ENCODE results near the gene ZNF611. TPM values are rescaled to one million over a fixed set of nuclear protein-coding genes. Genes with fewer than 3 reads are reported as not detected.

Gene ZNF611
- total and polyA plus RNA-seq, 9 of the 15 experiments (the other 6 are each of a cell fraction or from before 2014, with no cell fraction given) = 3.7 to 29.6 (median 12.8) TPM

DNA sequence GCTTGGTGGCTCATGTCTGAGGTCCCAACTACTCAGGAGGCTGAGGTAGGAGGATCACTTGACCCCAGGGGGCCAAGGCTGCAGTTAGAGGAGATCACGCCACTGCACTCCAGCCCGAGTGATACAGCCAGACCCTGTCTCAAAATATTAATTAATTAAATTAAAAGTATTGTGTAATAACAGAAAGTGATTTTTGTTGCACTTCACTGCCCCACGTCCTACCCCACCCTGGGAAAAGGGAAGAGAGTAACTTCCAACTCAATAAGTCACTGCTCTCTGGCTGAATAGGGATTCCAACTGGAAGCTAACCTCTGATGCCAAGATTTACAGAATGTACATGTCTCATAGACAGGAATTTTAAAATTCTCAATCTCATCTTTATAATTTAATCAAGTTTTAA is 47.2 kb downstream of the ZNF611 start:
- Histone ChIP-seq H3K27ac (ENCODE audit: extremely low read depth, low read depth, low read length) (no peak overlapping the region), H4K20me1 (replicated peaks; ENCODE audit: control insufficient read depth, insufficient read depth, low read length) (no peaks in the 10 kb centered on the region), H3K4me1 (replicated peaks in 1 of 2; ENCODE audit: control insufficient read depth in 2 of 2, insufficient read depth in 2 of 2, low read length in 2 of 2) (peaks cover 18 to 30% of the 10 kb centered on the region in 2 experiments), H3K4me2 (ENCODE audit: insufficient read depth, low read length) (no peak overlapping the region), H3K27me3 (ENCODE audit: control insufficient read depth in 2 of 2, insufficient read depth in 2 of 2, low read length in 2 of 2) (no peaks in the 10 kb centered on the region), H2AFZ (ENCODE audit: low read depth, low read length) (no peak overlapping the region), H3K9me1 (ENCODE audit: control insufficient read depth, insufficient read depth, low read length) (no peaks in the 10 kb centered on the region), H3K4me3 (no peak overlapping the region), H3K9ac (ENCODE audit: insufficient read depth in 1 of 2, low read depth in 2 of 2, low read length in 2 of 2) (no peak overlapping the region), H3K79me2 (ENCODE audit: control insufficient read depth, insufficient read depth, low read length) (peaks cover 68% of the 10 kb centered on the region), H3K9me3 (replicated peaks; ENCODE audit: control insufficient read depth, insufficient read depth, low read depth, low read length) (no peaks in the 10 kb centered on the region), H3K36me3 (ENCODE audit: control insufficient read depth, insufficient read depth, low read length) (peaks cover 27% of the 10 kb centered on the region; the same call in 2 of the 3 replicates)
- BruUV-seq (replicated peaks) = no TSS peak
- ATAC-seq = no peak
- in situ Hi-C loops (cut with MboI) (loop anchor here (5.0 kb wide), 1 partner anchor 680 kb away; the partner anchor contains the start of gene ZNF525), intact Hi-C loops (cut with micrococcal nuclease) (no loop called here)
- no peak for FAIRE-seq
- 93% methylated on average over 3 of the region's 3 CpGs for WGBS (ENCODE audit: insufficient coverage, low coverage, missing lambda C conversion rate)
- TF ChIP-seq ZNF384 (IDR thresholded peaks at IDR 0.05; ENCODE audit: low read depth, low read length) (no peak), CEBPG (CRISPR knock-in tag; IDR thresholded peaks at IDR 0.05) (no peak), CEBPG (tag; conservative IDR thresholded peaks at IDR 0.05 in 1 of 2, IDR thresholded peaks at IDR 0.05 in 1 of 2) (peak in 1 of 2 experiments; percentile 55; a peak in 1 of 4 replicates), CEBPB (tag; IDR thresholded peaks at IDR 0.05) (peak; percentile 48; the same call in 1 of the 2 replicates)
- ChIA-PET POLR2A (no interaction called here), CTCF (ENCODE audit: low intra/inter-chr PET ratio) (no interaction called here)
- DNase-seq (ENCODE audit: extremely low read depth in 1 of 4, low spot score in 3 of 4) = no peak

- intact Hi-C loops (cut with micrococcal nuclease) = no loop called here
- POLR2A ChIA-PET = interaction anchor here (1.2 kb wide), 1 partner anchor 14 kb away, joined by 3 read pairs; no protein-coding TSS in a partner anchor
These were observed 49.0 kb downstream of the ZNF611 start for GRCh38 chr19:52685811-52686210.

More at GRCh38 chr19:52685811-52686210, 49.0 kb downstream of the ZNF611 start:
- in situ Hi-C loops (cut with MboI) = loop anchor here (5.0 kb wide), 1 partner anchor 681 kb away; the partner anchor contains the start of gene ZNF525
- no peak overlapping the region for H3K9ac ChIP-seq (ENCODE audit: insufficient read depth in 1 of 2, low read depth in 2 of 2, low read length in 2 of 2)
- H3K79me2 ChIP-seq (ENCODE audit: control insufficient read depth, insufficient read depth, low read length) = peaks cover 85% of the 10 kb centered on the region
- no TSS peak for BruUV-seq (replicated peaks)
- peaks cover 4 to 14% of the 10 kb centered on the region in 2 experiments; a peak in 2 of 5 replicates for H3K4me1 ChIP-seq (replicated peaks in 1 of 2; ENCODE audit: control insufficient read depth in 2 of 2, insufficient read depth in 2 of 2, low read length in 2 of 2)
- CTCF ChIA-PET (ENCODE audit: low intra/inter-chr PET ratio) = no interaction called here
- peaks cover 29% of the 10 kb centered on the region; the same call in 2 of the 3 replicates for H3K36me3 ChIP-seq (ENCODE audit: control insufficient read depth, insufficient read depth, low read length)
- DNase-seq (ENCODE audit: extremely low read depth in 1 of 4, low spot score in 3 of 4) (no peak), FAIRE-seq (no peak), ATAC-seq (no peak)
- no peak overlapping the region for H2AFZ ChIP-seq (ENCODE audit: low read depth, low read length)
- no peak overlapping the region for H3K27ac ChIP-seq (ENCODE audit: extremely low read depth, low read depth, low read length)
- no peaks in the 10 kb centered on the region for H3K27me3 ChIP-seq (ENCODE audit: control insufficient read depth in 2 of 2, insufficient read depth in 2 of 2, low read length in 2 of 2)
- TF ChIP-seq GTF2F1 (IDR thresholded peaks at IDR 0.05; ENCODE audit: low read depth, low read length) (no peak), TRIM25 (IDR thresholded peaks at IDR 0.05; ENCODE audit: borderline replicate concordance) (no peak), THRAP3 (IDR thresholded peaks at IDR 0.05; ENCODE audit: borderline replicate concordance) (no peak), ATF7 (IDR thresholded peaks at IDR 0.05) (no peak), ZNF766 (CRISPR knock-in tag; conservative IDR thresholded peaks at IDR 0.05) (no peak), ZNF780A (CRISPR knock-in tag; IDR thresholded peaks at IDR 0.05) (no peak)
- 71% methylated on average over 1 of the region's 1 CpG for WGBS (ENCODE audit: insufficient coverage, low coverage, missing lambda C conversion rate)
- H4K20me1 ChIP-seq (replicated peaks; ENCODE audit: control insufficient read depth, insufficient read depth, low read length) = no peaks in the 10 kb centered on the region
- H3K9me1 ChIP-seq (ENCODE audit: control insufficient read depth, insufficient read depth, low read length) = no peaks in the 10 kb centered on the region
- no peak overlapping the region for H3K4me2 ChIP-seq (ENCODE audit: insufficient read depth, low read length)
- H3K4me3 ChIP-seq = no peak overlapping the region
- H3K9me3 ChIP-seq (replicated peaks; ENCODE audit: control insufficient read depth, insufficient read depth, low read depth, low read length) = no peaks in the 10 kb centered on the region

All from K562 (cell line).